GM23248 (cell line): ENCODE measurements around the gene SDCCAG8.

ENCODE experiments used
- EZH2 ChIP-seq: fragments of 200-600 bp; sonication (generic); IDR thresholded peaks from 2 replicates; pipeline ENCODE4 v1.6.1; 2018; ENCODE audit warnings: antibody characterized with exemption, mild to moderate bottlenecking; ENCODE audit not compliant: insufficient read depth, poor library complexity, severe bottlenecking
- EZH2phosphoT487 ChIP-seq: fragments of 200-600 bp; sonication (generic); IDR thresholded peaks from 2 replicates; pipeline ENCODE4 v1.6.1; 2018; ENCODE audit warnings: antibody characterized with exemption, moderate library complexity, mild to moderate bottlenecking, low read depth; ENCODE audit not compliant: insufficient read depth

DNA sequence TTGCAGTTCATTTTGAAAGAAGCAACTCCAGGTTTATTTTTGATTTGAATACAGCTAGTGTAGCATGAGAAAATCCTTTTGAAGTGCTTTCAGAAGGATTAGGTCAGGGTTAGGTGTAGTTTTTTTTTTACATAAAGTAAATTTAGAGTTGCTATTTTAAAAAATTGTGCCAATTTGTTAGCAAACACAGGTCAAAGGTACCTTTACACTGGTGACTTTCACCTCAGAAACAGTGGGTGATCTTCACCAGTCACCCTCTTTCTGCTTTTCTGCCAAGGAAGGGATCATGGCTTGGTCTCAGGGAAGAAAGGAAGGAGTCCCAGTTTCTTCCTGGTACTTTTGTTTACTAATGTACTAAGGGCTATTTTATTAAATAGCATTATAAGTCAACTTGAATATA is 111.5 kb downstream of the SDCCAG8 start:
- TF ChIP-seq EZH2 (no peak), EZH2phosphoT487 (no peak)
